ENCODE results near the gene CAMKMT. TPM values are rescaled to one million over a fixed set of nuclear protein-coding genes. Genes with fewer than 3 reads are reported as not detected.

CAMKMT gene
- total and polyA plus RNA-seq, 10 donors = 4.1 to 26.1 (median 11.0) TPM

GRCh38 chr2:44722026-44722625, 360.4 kb downstream of the CAMKMT start:
- Histone ChIP-seq H3K4me3 (no peak overlapping the region), H3K9me3 (no peaks in the 10 kb centered on the region), H3K27ac (no peak overlapping the region), H3K4me1 (peaks cover 0 to 12% (median 0%) of the 10 kb centered on the region in 6 donors), H3K27me3 (replicated peaks in 1 of 7) (no peaks in the 10 kb centered on the region), H3K36me3 (no peaks in the 10 kb centered on the region)
- DNase-seq = no peak
- TF ChIP-seq CTCF (IDR thresholded peaks at IDR 0.05 in 8 of 11, conservative IDR thresholded peaks at IDR 0.05 in 3 of 11) (no peak), POLR2AphosphoS5 (IDR thresholded peaks at IDR 0.05) (no peak), POLR2A (IDR thresholded peaks at IDR 0.05) (no peak)
- whole genome bisulfite sequencing, 5 donors = 79 to 87% (median 81%) methylated on average over 1 of the region's 1 CpG
- intact Hi-C loops (cut with DNase I; ENCODE audit: low total_unique reads) = no loop called here

- no peak for TF ChIP-seq POLR2AphosphoS5 (IDR thresholded peaks at IDR 0.05)
- TF ChIP-seq CTCF (IDR thresholded peaks at IDR 0.05 in 8 of 11, conservative IDR thresholded peaks at IDR 0.05 in 3 of 11) = no peak
- TF ChIP-seq POLR2A (IDR thresholded peaks at IDR 0.05) = no peak
- Histone ChIP-seq H3K4me1 (peaks cover 0 to 12% (median 0%) of the 10 kb centered on the region in 6 donors), H3K4me3 (no peak overlapping the region), H3K9me3 (no peaks in the 10 kb centered on the region), H3K27ac (no peak overlapping the region), H3K27me3 (replicated peaks in 1 of 7) (no peaks in the 10 kb centered on the region), H3K36me3 (no peaks in the 10 kb centered on the region)
- 88 to 95% (median 93%) methylated on average over 3 of the region's 3 CpGs for WGBS, 5 donors
- no peak for DNase-seq
- intact Hi-C loops (cut with DNase I; ENCODE audit: low total_unique reads) = no loop called here
Observed at GRCh38 chr2:44723921-44724320, 362.2 kb downstream of the CAMKMT start.

- DNase-seq = no peak
- Histone ChIP-seq H3K27me3 (replicated peaks in 1 of 7) (no peaks in the 10 kb centered on the region), H3K9me3 (peaks cover 0 to 6% (median 2%) of the 10 kb centered on the region in 8 donors), H3K36me3 (no peaks in the 10 kb centered on the region), H3K4me3 (no peak overlapping the region), H3K27ac (no peak overlapping the region), H3K4me1 (no peaks in the 10 kb centered on the region)
- no peak for TF ChIP-seq POLR2A (IDR thresholded peaks at IDR 0.05)
- TF ChIP-seq POLR2AphosphoS5 (IDR thresholded peaks at IDR 0.05) = no peak
- no peak for TF ChIP-seq CTCF (IDR thresholded peaks at IDR 0.05 in 8 of 11, conservative IDR thresholded peaks at IDR 0.05 in 3 of 11)
- intact Hi-C loops (cut with DNase I; ENCODE audit: low total_unique reads) = no loop called here
Observed at GRCh38 chr2:44730593-44730992, 368.8 kb downstream of the CAMKMT start.

GRCh38 chr2:44731505-44731904, 369.8 kb downstream of the CAMKMT start:
- H3K36me3 ChIP-seq = peaks cover 0 to 1% (median 0%) of the 10 kb centered on the region in 6 donors
- TF ChIP-seq POLR2AphosphoS5 (IDR thresholded peaks at IDR 0.05) = no peak
- H3K4me3 ChIP-seq = no peak overlapping the region
- peaks cover 0 to 16% (median 11%) of the 10 kb centered on the region in 8 donors for H3K9me3 ChIP-seq
- DNase-seq = no peak
- no peak overlapping the region for H3K27ac ChIP-seq
- H3K4me1 ChIP-seq = no peaks in the 10 kb centered on the region
- intact Hi-C loops (cut with DNase I; ENCODE audit: low total_unique reads) = no loop called here
- 68 to 91% (median 76%) methylated on average over 1 of the region's 1 CpG for WGBS, 5 donors
- H3K27me3 ChIP-seq (replicated peaks in 1 of 7) = no peaks in the 10 kb centered on the region

Data from spleen (tissue), 11 donors.